Measurements from ENCODE around the gene DGKQ.
A peak's percentile ranks its signal among the peaks of the same experiment; 100 is the strongest.
"Not testable (repeated sequence)": the region's sequence is repeated elsewhere in the genome, so short reads cannot be mapped to it uniquely, and the experiment has no call there.

The DGKQ gene

GRCh38 chr4:976016-976415, 2.6 kb upstream of the DGKQ start:
- DNase-seq = not testable (repeated sequence)

- DNase-seq = no peak
These were observed 1.3 kb upstream of the DGKQ start for GRCh38 chr4:974668-975067.

GRCh38 chr4:972651-973424, 531 bp downstream of the DGKQ start:
- peak; percentile 14 for DNase-seq

GRCh38 chr4:971666-972500, 1.5 kb downstream of the DGKQ start:
- no peak for DNase-seq

- DNase-seq = no peak
These were observed 2.4 kb downstream of the DGKQ start for GRCh38 chr4:970854-971520.

- DNase-seq = no peak
These were observed 3.2 kb downstream of the DGKQ start for GRCh38 chr4:970046-970745.

GRCh38 chr4:968621-969394, 4.6 kb downstream of the DGKQ start:
- no peak for DNase-seq

GRCh38 chr4:968221-968620, 5.1 kb downstream of the DGKQ start:
- DNase-seq = peak; percentile 74

- DNase-seq = no peak
These were observed 6.0 kb downstream of the DGKQ start for GRCh38 chr4:967113-968104.

GRCh38 chr4:966266-967112, 6.9 kb downstream of the DGKQ start:
- DNase-seq = no peak

- DNase-seq = no peak
These were observed 7.6 kb downstream of the DGKQ start for GRCh38 chr4:965766-966134.

- no peak for DNase-seq
These were observed 8.2 kb downstream of the DGKQ start for GRCh38 chr4:965048-965765.

GRCh38 chr4:964346-965025, 8.9 kb downstream of the DGKQ start:
- no peak for DNase-seq

GRCh38 chr4:963276-964225, 9.8 kb downstream of the DGKQ start:
- DNase-seq = peak; percentile 7

GRCh38 chr4:962231-963208, 10.8 kb downstream of the DGKQ start:
- peak; percentile 90 for DNase-seq
